B cell (primary cell): ENCODE measurements around the gene SPPL2B. TPM values are rescaled to one million over a fixed set of nuclear protein-coding genes. Genes with fewer than 3 reads are reported as not detected.

Source experiments
- ATAC-seq: fragments of 200-7000 bp; cut with Tn5 transposase; one replicate; pipeline ENCODE4 v1.10.0; 2021; ENCODE audit warnings: low read depth, mild to moderate bottlenecking, moderate number of reproducible peaks, moderate library complexity
- CTCF ChIA-PET: fragments of 350-600 bp; sonication (Branson Sonifier 250); formaldehyde crosslinking; loops from one replicate; lab custom pipeline; 2021; ENCODE audit warnings: antibody characterized with exemption, inconsistent platforms; lab: Charles Lee
- POLR2A ChIA-PET: fragments of 350-600 bp; sonication (Branson Sonifier 250); formaldehyde crosslinking; loops from one replicate; lab custom pipeline; 2021; ENCODE audit warnings: antibody characterized with exemption; lab: Charles Lee
- DNase-seq: peaks from one replicate; pipeline ENCODE4 v3.0.0; 2013
- H2AFZ ChIP-seq: 2 replicates; pipeline ENCODE4 v1.6.1; 2012; ENCODE audit warnings: mild to moderate bottlenecking, low read depth, low read length; ENCODE audit not compliant: insufficient read depth, poor library complexity, severe bottlenecking
- H3K27ac ChIP-seq, 2 donors: 1 replicate in 1 of 2; 2 replicates in 1 of 2; pipeline ENCODE4 v1.5.1; 2012 to 2013; ENCODE audit warnings: low read length in 2 of 2, mild to moderate bottlenecking in 2 of 2, moderate library complexity in 1 of 2
- H3K27me3 ChIP-seq, 4 experiments: fragments of 200-600 bp in 1 of 4; sonication (generic) in 1 of 4; replicated peaks in 1 of 4; 1 replicate in 2 of 4; 2 replicates in 2 of 4; pipeline versions ENCODE4 v1.6.1 to v1.7.0; 2013 to 2016; ENCODE audit warnings: low read length in 3 of 4, mild to moderate bottlenecking in 2 of 4, mixed read lengths in 1 of 4, moderate library complexity in 1 of 4; ENCODE audit not compliant: insufficient read depth in 4 of 4, control insufficient read depth in 3 of 4; ENCODE audit errors: control extremely low read depth in 1 of 4
- H3K36me3 ChIP-seq, 2 experiments: replicated peaks in 1 of 2; 1 replicate in 1 of 2; 2 replicates in 1 of 2; pipeline versions ENCODE4 v1.6.1 to v1.7.1; 2013; ENCODE audit warnings: low read length in 1 of 2; ENCODE audit not compliant: insufficient read depth in 2 of 2, control insufficient read depth in 1 of 2; ENCODE audit errors: control extremely low read depth in 1 of 2, extremely low read depth in 1 of 2
- H3K4me1 ChIP-seq, 2 donors: fragments of 200-600 bp in 1 of 2; sonication (generic) in 1 of 2; 1 replicate in 1 of 2; 2 replicates in 1 of 2; pipeline versions ENCODE4 v1.5.1 to v1.6.1; 2013 to 2017; ENCODE audit warnings: low read length in 2 of 2; ENCODE audit not compliant: control insufficient read depth in 2 of 2, insufficient read depth in 2 of 2
- H3K4me2 ChIP-seq: replicated peaks from 2 replicates; pipeline ENCODE3; 2012; ENCODE audit warnings: mild to moderate bottlenecking, low read depth, low read length; ENCODE audit not compliant: poor library complexity, severe bottlenecking
- H3K4me3 ChIP-seq, 5 experiments: fragments of 200-600 bp in 1 of 5; sonication (generic) in 1 of 5; 1 replicate in 3 of 5; 2 replicates in 2 of 5; pipeline versions ENCODE4 v1.5.1 to v1.7.0; 2011 to 2016; ENCODE audit warnings: low read length in 4 of 5, mild to moderate bottlenecking in 4 of 5, low read depth in 2 of 5, control low read depth in 1 of 5, moderate library complexity in 1 of 5; ENCODE audit not compliant: insufficient read depth in 1 of 5; ENCODE audit errors: control extremely low read depth in 1 of 5, extremely low read depth in 1 of 5
- H3K79me2 ChIP-seq: fragments of 200-600 bp; sonication (generic); one replicate; pipeline ENCODE4 v1.6.0; 2016; ENCODE audit warnings: low read length; ENCODE audit not compliant: control insufficient read depth, insufficient read depth
- H3K9ac ChIP-seq: fragments of 200-600 bp; sonication (generic); 2 replicates; pipeline ENCODE4 v1.6.1; 2017; ENCODE audit warnings: mild to moderate bottlenecking, low read length, moderate library complexity
- H3K9me3 ChIP-seq, 3 donors: one replicate each; pipeline versions ENCODE4 v1.6.1 to v1.7.1; 2013; ENCODE audit warnings: low read length in 2 of 3; ENCODE audit not compliant: control insufficient read depth in 2 of 3, insufficient read depth in 1 of 3; ENCODE audit errors: control extremely low read depth in 1 of 3
- H4K20me1 ChIP-seq: 2 replicates; pipeline ENCODE4 v1.6.0; 2012; ENCODE audit warnings: mild to moderate bottlenecking, low read length; ENCODE audit not compliant: insufficient read depth, control insufficient read depth, poor library complexity, severe bottlenecking
- H3K27ac Mint-ChIP-seq: one replicate; pipeline ENCODE4 v1.8.0; 2021; ENCODE audit warnings: mixed read lengths
- H3K27me3 Mint-ChIP-seq: one replicate; pipeline ENCODE4 v1.8.0; 2021; ENCODE audit warnings: mixed read lengths
- H3K4me1 Mint-ChIP-seq: one replicate; pipeline ENCODE4 v1.8.0; 2021; ENCODE audit warnings: mixed read lengths
- H3K4me3 Mint-ChIP-seq: one replicate; pipeline ENCODE4 v1.8.0; 2021; ENCODE audit warnings: mixed read lengths
- H3K9me3 Mint-ChIP-seq: one replicate; pipeline ENCODE4 v1.8.0; 2022; ENCODE audit warnings: mixed read lengths; ENCODE audit not compliant: insufficient read depth
- EZH2 ChIP-seq: IDR thresholded peaks from 2 replicates; pipeline ENCODE4 v1.6.1; 2012; ENCODE audit warnings: borderline replicate concordance, low read depth, mild to moderate bottlenecking, moderate library complexity, low read length; ENCODE audit not compliant: insufficient read depth, poor library complexity, severe bottlenecking
- WGBS: methylation state at CpG from one replicate; pipeline ENCODE4 v1.1.5; 2013; ENCODE audit warnings: missing lambda C conversion rate; ENCODE audit not compliant: insufficient coverage; 5-methylcytosine and 5-hydroxymethylcytosine counted together
- intact Hi-C: fragments of 100-400 bp; cut with micrococcal nuclease; formaldehyde crosslinking; loops from one replicate; pipeline ENCODE4 v1.10.0; 2022
- polyA plus RNA-seq: library from polyadenylated mRNA; depleted of rRNA; stranded (reverse); fragments of >200 nt; gene quantifications from 2 replicates; pipeline ENCODE4 v1.2.3, GENCODE V29; 2012
- total RNA-seq, 2 donors: library from RNA; stranded (reverse); fragments of 120-200 nt in 1 of 2; gene quantifications; 1 replicate in 1 of 2; 2 replicates in 1 of 2; pipeline versions ENCODE4 v1.2.3 to v1.2.4, GENCODE V29; 2013 to 2022
- TF ChIP-seq, protein P1 (sequence below): fragments of 200-600 bp; IDR thresholded peaks from one replicate; pipeline ENCODE4 v1.8.0; 2022; ENCODE audit warnings: antibody characterized with exemption, mild to moderate bottlenecking

SPPL2B gene
- total and polyA plus RNA-seq, 2 donors (not counting 1 experiment from before 2014, with no cell fraction given): 415 to 479 TPM

DNA sequence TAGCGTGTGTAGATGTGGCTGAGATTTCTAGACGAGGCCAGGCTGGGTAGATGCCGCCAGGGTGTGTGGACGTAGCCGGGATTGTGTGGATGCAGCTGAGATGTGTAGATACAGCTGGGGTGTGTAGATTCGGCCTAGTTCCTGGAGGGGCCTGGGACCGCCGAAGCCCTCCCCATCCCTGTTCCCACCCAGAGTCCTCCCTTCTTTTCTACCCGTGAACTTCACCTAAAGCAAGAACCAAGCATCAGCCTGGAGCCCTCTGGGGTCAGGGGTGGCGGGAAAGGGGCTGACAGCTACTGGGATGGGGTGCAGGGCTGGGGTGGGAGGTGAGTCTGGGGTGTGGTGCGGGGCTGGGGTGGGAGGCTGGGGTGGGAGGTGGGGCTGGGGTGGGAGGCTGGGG lies 32.3 kb downstream of the SPPL2B start:
- peaks cover 5% of the 10 kb centered on the region for H3K4me1 Mint-ChIP-seq
- TF ChIP-seq EZH2: no peak
- TF ChIP-seq, protein P1, sequence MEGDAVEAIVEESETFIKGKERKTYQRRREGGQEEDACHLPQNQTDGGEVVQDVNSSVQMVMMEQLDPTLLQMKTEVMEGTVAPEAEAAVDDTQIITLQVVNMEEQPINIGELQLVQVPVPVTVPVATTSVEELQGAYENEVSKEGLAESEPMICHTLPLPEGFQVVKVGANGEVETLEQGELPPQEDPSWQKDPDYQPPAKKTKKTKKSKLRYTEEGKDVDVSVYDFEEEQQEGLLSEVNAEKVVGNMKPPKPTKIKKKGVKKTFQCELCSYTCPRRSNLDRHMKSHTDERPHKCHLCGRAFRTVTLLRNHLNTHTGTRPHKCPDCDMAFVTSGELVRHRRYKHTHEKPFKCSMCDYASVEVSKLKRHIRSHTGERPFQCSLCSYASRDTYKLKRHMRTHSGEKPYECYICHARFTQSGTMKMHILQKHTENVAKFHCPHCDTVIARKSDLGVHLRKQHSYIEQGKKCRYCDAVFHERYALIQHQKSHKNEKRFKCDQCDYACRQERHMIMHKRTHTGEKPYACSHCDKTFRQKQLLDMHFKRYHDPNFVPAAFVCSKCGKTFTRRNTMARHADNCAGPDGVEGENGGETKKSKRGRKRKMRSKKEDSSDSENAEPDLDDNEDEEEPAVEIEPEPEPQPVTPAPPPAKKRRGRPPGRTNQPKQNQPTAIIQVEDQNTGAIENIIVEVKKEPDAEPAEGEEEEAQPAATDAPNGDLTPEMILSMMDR: no peak
- H3K9me3 Mint-ChIP-seq: no peaks in the 10 kb centered on the region
- H3K4me3 Mint-ChIP-seq: no peak overlapping the region
- ATAC-seq (no peak), DNase-seq (no peak)
- H3K27ac Mint-ChIP-seq: no peak overlapping the region
- POLR2A ChIA-PET: no interaction called here
- no peak overlapping the region for H3K9ac ChIP-seq
- intact Hi-C loops: no loop called here
- peaks cover 17% of the 10 kb centered on the region for H3K27me3 Mint-ChIP-seq
- no peaks in the 10 kb centered on the region for H3K79me2 ChIP-seq
- peaks cover 6 to 17% of the 10 kb centered on the region in 2 donors for H3K4me1 ChIP-seq
- no peaks in the 10 kb centered on the region for H4K20me1 ChIP-seq
- H3K27ac ChIP-seq: no peak overlapping the region
- H3K4me3 ChIP-seq: no peak overlapping the region
- WGBS: no CpG with 5 or more reads among the region's 11 CpGs
- no peak overlapping the region for H3K4me2 ChIP-seq
- peaks cover 0 to 39% (median 15%) of the 10 kb centered on the region in 4 experiments for H3K27me3 ChIP-seq
- no peaks in the 10 kb centered on the region for H3K36me3 ChIP-seq
- CTCF ChIA-PET: no interaction called here
- H2AFZ ChIP-seq: no peak overlapping the region
- no peaks in the 10 kb centered on the region for H3K9me3 ChIP-seq

DNA sequence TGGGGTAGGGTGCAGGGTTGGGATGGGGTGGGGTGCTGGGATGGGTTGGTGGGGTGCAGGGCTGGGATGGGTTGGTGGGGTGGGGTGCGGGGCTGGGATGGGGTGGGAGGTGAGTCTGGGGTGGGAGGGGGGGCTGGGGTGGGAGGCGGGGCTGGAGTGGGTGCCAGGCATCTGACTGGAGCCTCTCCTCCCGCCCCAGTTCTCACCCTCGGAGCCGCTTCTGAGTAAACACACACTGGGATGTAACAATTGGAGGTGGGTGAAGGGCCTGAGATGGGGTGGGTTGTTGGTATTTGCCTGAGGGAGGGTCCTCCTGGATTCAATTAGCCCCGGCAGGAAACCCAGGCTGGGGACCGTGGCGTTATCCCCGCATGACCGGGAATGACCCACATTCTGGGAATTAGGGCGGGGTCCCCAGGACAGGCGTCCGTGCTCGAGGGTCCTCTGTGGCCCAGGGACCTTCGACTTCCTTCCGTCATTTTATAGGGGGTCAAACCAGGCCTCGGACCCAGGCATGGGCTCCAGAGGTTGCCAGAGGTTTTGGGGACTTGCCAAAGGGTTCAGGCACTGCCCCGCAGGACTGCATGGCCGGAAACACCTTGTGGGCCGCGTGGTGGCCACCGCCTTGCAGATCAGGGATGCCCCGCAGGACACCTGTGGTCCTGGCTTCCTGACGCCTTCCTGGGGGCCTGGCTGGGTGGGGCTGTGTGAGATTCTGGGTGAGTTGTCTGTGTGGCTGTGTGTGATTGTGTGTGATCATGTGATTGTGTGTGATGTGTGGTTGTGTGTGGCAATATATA lies 33.0 kb downstream of the SPPL2B start:
- Histone ChIP-seq H3K27me3 (peaks cover 0 to 39% (median 15%) of the 10 kb centered on the region in 4 experiments), H3K4me3 (no peak overlapping the region), H3K79me2 (no peaks in the 10 kb centered on the region), H3K4me1 (peaks cover 6 to 17% of the 10 kb centered on the region in 2 donors), H3K9me3 (no peaks in the 10 kb centered on the region), H2AFZ (no peak overlapping the region), H3K4me2 (no peak overlapping the region), H3K9ac (no peak overlapping the region), H4K20me1 (no peaks in the 10 kb centered on the region), H3K27ac (no peak overlapping the region), H3K36me3 (no peaks in the 10 kb centered on the region)
- TF ChIP-seq EZH2: no peak
- TF ChIP-seq, protein P1: no peak
- WGBS: 22% methylated on average over 18 of the region's 24 CpGs
- H3K27ac Mint-ChIP-seq: no peak overlapping the region
- intact Hi-C loops: no loop called here
- CTCF ChIA-PET: no interaction called here
- no peaks in the 10 kb centered on the region for H3K9me3 Mint-ChIP-seq
- DNase-seq: no peak
- POLR2A ChIA-PET: no interaction called here
- ATAC-seq: no peak
- H3K4me1 Mint-ChIP-seq: peaks cover 5% of the 10 kb centered on the region
- H3K4me3 Mint-ChIP-seq: no peak overlapping the region
- H3K27me3 Mint-ChIP-seq: peaks cover 17% of the 10 kb centered on the region
